Astrocyte of the spinal cord (primary cell): ENCODE data around the gene ACER1.

ENCODE experiments used
- DNase-seq: peaks from one replicate; pipeline ENCODE4 v3.0.0; 2011; ENCODE audit warnings: low read depth, low spot score
- H3K4me3 ChIP-seq: 2 replicates; pipeline ENCODE4 v1.5.1; 2011; ENCODE audit warnings: low read depth, mild to moderate bottlenecking, low read length, moderate library complexity
- CTCF ChIP-seq: IDR thresholded peaks from 2 replicates; pipeline ENCODE4 v1.5.1; 2012; ENCODE audit warnings: low read depth, mild to moderate bottlenecking, low read length, inconsistent platforms
- in situ Hi-C: cut with HindIII; loops from 2 replicates; pipeline ENCODE4 v1.10.0; 2017; ENCODE audit warnings: low sequenced_read_pairs

The ACER1 gene

GRCh38 chr19:6376512-6377190 is 43.2 kb upstream of the ACER1 start:
- DNase-seq, result no peak
- in situ Hi-C loops, result no loop called here
- TF ChIP-seq CTCF, result no peak

GRCh38 chr19:6375411-6376010 is 42.1 kb upstream of the ACER1 start, which contains the start of gene PSPN:
Gene PSPN, minus strand, starts transcription at chr19:6375933. Its CDS starts 84 bp downstream, at chr19:6375849.
- in situ Hi-C loops, result no loop called here
- no peak for DNase-seq
- TF ChIP-seq CTCF, result no peak
- H3K4me3 ChIP-seq, result no peak within 1 kb of the TSS

More at GRCh38 chr19:6376512-6377190, 43.2 kb upstream of the ACER1 start:
- H3K4me3 ChIP-seq, result no peak overlapping the region

- in situ Hi-C loops, result no loop called here
- no peak overlapping the region for H3K4me3 ChIP-seq
- no peak for DNase-seq
- TF ChIP-seq CTCF, result no peak
Observed at GRCh38 chr19:6374711-6375410, 41.4 kb upstream of the ACER1 start.

GRCh38 chr19:6374161-6374709 is 40.8 kb upstream of the ACER1 start:
- H3K4me3 ChIP-seq, result peak overlapping the region; percentile 52
- no peak for TF ChIP-seq CTCF
- no peak for DNase-seq
- in situ Hi-C loops, result no loop called here

GRCh38 chr19:6373813-6374108 is 40.3 kb upstream of the ACER1 start:
- TF ChIP-seq CTCF, result no peak
- in situ Hi-C loops, result no loop called here
- peak overlapping the region; percentile 52 for H3K4me3 ChIP-seq
- DNase-seq, result no peak

GRCh38 chr19:6373096-6373812 is 39.8 kb upstream of the ACER1 start:
- DNase-seq, result peak; percentile 98
- H3K4me3 ChIP-seq, result peak overlapping the region; percentile 59
- TF ChIP-seq CTCF, result no peak
- in situ Hi-C loops, result no loop called here
